ENCODE measurements around the gene KIFBP. TPM values are rescaled to one million over a fixed set of nuclear protein-coding genes. Genes with fewer than 3 reads are reported as not detected.

Gene KIFBP
- polyA plus RNA-seq, 1 experiment = 53.9 TPM

GRCh38 chr10:69043931-69044531, 55.4 kb downstream of the KIFBP start:
- Histone ChIP-seq H3K4me3 (ENCODE audit: low read depth, low read length) (no peak overlapping the region), H3K27me3 (ENCODE audit: control insufficient read depth, insufficient read depth, low read length) (no peaks in the 10 kb centered on the region), H3K9me3 (ENCODE audit: control insufficient read depth, insufficient read depth, low read length) (no peaks in the 10 kb centered on the region), H3K27ac (ENCODE audit: low read depth, low read length) (no peak overlapping the region)
- no peak for DNase-seq (ENCODE audit: low read depth, low spot score)
- CTCF ChIA-PET = interaction anchor here (0.6 kb wide), 2 partner anchors 75 to 76 kb away, joined by 3 to 5 read pairs; no protein-coding TSS in a partner anchor
- no peak for TF ChIP-seq CTCF (IDR thresholded peaks at IDR 0.05; ENCODE audit: low read depth, low read length)
- POLR2A ChIA-PET = no interaction called here

- POLR2A ChIA-PET = interaction anchor here (0.7 kb wide), 1 partner anchor 18 kb away, joined by 3 read pairs; no protein-coding TSS in a partner anchor
- H3K4me3 ChIP-seq (ENCODE audit: low read depth, low read length) = no peak overlapping the region
- CTCF ChIA-PET = no interaction called here
- H3K9me3 ChIP-seq (ENCODE audit: control insufficient read depth, insufficient read depth, low read length) = no peaks in the 10 kb centered on the region
- no peaks in the 10 kb centered on the region for H3K27me3 ChIP-seq (ENCODE audit: control insufficient read depth, insufficient read depth, low read length)
- TF ChIP-seq CTCF (IDR thresholded peaks at IDR 0.05; ENCODE audit: low read depth, low read length) = no peak
- no peak overlapping the region for H3K27ac ChIP-seq (ENCODE audit: low read depth, low read length)
- no peak for DNase-seq (ENCODE audit: low read depth, low spot score)
These were observed 55.9 kb downstream of the KIFBP start for GRCh38 chr10:69044546-69044945.

GRCh38 chr10:69045441-69046300, 57.1 kb downstream of the KIFBP start:
- ChIA-PET CTCF (no interaction called here), POLR2A (interaction anchor here (0.8 kb wide), 1 partner anchor 19 kb away, joined by 4 read pairs; no protein-coding TSS in a partner anchor)
- no peak overlapping the region for H3K4me3 ChIP-seq (ENCODE audit: low read depth, low read length)
- no peaks in the 10 kb centered on the region for H3K9me3 ChIP-seq (ENCODE audit: control insufficient read depth, insufficient read depth, low read length)
- no peak for TF ChIP-seq CTCF (IDR thresholded peaks at IDR 0.05; ENCODE audit: low read depth, low read length)
- H3K27me3 ChIP-seq (ENCODE audit: control insufficient read depth, insufficient read depth, low read length) = no peaks in the 10 kb centered on the region
- no peak overlapping the region for H3K27ac ChIP-seq (ENCODE audit: low read depth, low read length)
- DNase-seq (ENCODE audit: low read depth, low spot score) = no peak

GRCh38 chr10:69047111-69047832, 58.7 kb downstream of the KIFBP start:
- H3K27me3 ChIP-seq (ENCODE audit: control insufficient read depth, insufficient read depth, low read length) = no peaks in the 10 kb centered on the region
- ChIA-PET CTCF (no interaction called here), POLR2A (no interaction called here)
- TF ChIP-seq CTCF (IDR thresholded peaks at IDR 0.05; ENCODE audit: low read depth, low read length) = no peak
- DNase-seq (ENCODE audit: low read depth, low spot score) = no peak
- no peak overlapping the region for H3K27ac ChIP-seq (ENCODE audit: low read depth, low read length)
- H3K9me3 ChIP-seq (ENCODE audit: control insufficient read depth, insufficient read depth, low read length) = no peaks in the 10 kb centered on the region
- H3K4me3 ChIP-seq (ENCODE audit: low read depth, low read length) = no peak overlapping the region

All from AG04450 (cell line).